ENCODE data around the gene MUSTN1.

DNA sequence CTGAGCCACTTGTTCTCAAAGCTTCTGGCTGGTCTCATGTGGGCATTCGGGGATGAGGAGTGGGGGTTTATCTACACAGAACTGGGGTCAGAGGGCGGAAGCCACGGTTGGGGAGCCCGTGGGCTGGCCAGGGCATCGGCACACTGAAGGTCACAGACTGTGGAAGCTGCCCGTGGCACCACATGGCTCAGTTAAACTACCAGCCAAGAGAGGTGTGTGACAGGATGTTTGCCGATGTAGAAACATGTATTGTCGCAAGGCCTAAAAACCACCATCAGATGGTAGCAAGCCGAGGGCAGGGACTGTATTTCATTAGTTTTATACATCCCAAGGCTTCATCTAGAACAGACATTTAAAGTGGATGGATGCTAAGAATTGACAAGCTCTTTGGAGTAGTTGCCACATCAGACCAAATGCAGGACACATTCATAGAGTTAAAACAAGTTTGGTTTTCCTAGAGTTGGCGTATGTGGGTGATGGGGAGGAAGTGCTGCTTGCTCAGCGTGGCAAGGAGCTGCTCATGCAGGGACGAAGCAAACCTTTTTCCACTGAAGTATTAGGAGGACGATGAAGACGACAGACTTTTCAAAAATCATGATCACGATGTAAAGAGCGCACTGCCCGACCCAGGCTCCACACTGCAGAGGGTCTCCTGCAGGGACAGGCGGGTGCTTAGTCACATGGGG is 9.6 kb upstream of the MUSTN1 start:
- TF ChIP-seq, protein P1, sequence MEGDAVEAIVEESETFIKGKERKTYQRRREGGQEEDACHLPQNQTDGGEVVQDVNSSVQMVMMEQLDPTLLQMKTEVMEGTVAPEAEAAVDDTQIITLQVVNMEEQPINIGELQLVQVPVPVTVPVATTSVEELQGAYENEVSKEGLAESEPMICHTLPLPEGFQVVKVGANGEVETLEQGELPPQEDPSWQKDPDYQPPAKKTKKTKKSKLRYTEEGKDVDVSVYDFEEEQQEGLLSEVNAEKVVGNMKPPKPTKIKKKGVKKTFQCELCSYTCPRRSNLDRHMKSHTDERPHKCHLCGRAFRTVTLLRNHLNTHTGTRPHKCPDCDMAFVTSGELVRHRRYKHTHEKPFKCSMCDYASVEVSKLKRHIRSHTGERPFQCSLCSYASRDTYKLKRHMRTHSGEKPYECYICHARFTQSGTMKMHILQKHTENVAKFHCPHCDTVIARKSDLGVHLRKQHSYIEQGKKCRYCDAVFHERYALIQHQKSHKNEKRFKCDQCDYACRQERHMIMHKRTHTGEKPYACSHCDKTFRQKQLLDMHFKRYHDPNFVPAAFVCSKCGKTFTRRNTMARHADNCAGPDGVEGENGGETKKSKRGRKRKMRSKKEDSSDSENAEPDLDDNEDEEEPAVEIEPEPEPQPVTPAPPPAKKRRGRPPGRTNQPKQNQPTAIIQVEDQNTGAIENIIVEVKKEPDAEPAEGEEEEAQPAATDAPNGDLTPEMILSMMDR (IDR thresholded peaks at IDR 0.05): no peak
- no peak for TF ChIP-seq EZH2 (IDR thresholded peaks at IDR 0.05; ENCODE audit: borderline replicate concordance, insufficient read depth, low read depth, low read length, poor library complexity, severe bottlenecking)
